IPS-18c (cell line): ENCODE data around the gene NR5A1.
A peak's percentile ranks its signal among the peaks of the same experiment; 100 is the strongest.

Experiments used
- H3K4me3 ChIP-seq: 2 replicates; pipeline ENCODE4 v1.7.0; 2013; ENCODE audit warnings: low read depth, mild to moderate bottlenecking, low read length, moderate library complexity; ENCODE audit not compliant: insufficient read depth
- H3K9me3 ChIP-seq: one replicate; pipeline ENCODE4 v1.6.1; 2013; ENCODE audit warnings: mild to moderate bottlenecking, low read length, moderate library complexity; ENCODE audit not compliant: control insufficient read depth, insufficient read depth

Gene NR5A1

GRCh38 chr9:124457887-124458431 lies 49.2 kb downstream of the NR5A1 start:
- Histone ChIP-seq H3K9me3 (peaks cover under 1% of the 10 kb centered on the region), H3K4me3 (no peak overlapping the region)

- Histone ChIP-seq H3K9me3 (peaks cover 4% of the 10 kb centered on the region), H3K4me3 (no peak overlapping the region)
Observed at GRCh38 chr9:124457079-124457886, 49.9 kb downstream of the NR5A1 start.

GRCh38 chr9:124456341-124457078 lies 50.7 kb downstream of the NR5A1 start:
- Histone ChIP-seq H3K4me3 (no peak overlapping the region), H3K9me3 (peaks cover 4% of the 10 kb centered on the region)

- H3K4me3 ChIP-seq: no peak overlapping the region
- peaks cover 4% of the 10 kb centered on the region for H3K9me3 ChIP-seq
Observed at GRCh38 chr9:124455820-124456219, 51.4 kb downstream of the NR5A1 start.

GRCh38 chr9:124454791-124455443 lies 52.3 kb downstream of the NR5A1 start:
- H3K4me3 ChIP-seq: no peak overlapping the region
- peaks cover 4% of the 10 kb centered on the region for H3K9me3 ChIP-seq

- no peak overlapping the region for H3K4me3 ChIP-seq
Observed at GRCh38 chr9:124454296-124454695, 52.9 kb downstream of the NR5A1 start.

GRCh38 chr9:124453586-124454191 lies 53.5 kb downstream of the NR5A1 start:
- Histone ChIP-seq H3K4me3 (peak overlapping the region; percentile 28; the same call in 1 of the 2 replicates), H3K9me3 (peaks cover 4% of the 10 kb centered on the region)

More at GRCh38 chr9:124454296-124454695, 52.9 kb downstream of the NR5A1 start:
- peaks cover 4% of the 10 kb centered on the region for H3K9me3 ChIP-seq

- Histone ChIP-seq H3K4me3 (peak overlapping the region; percentile 28; the same call in 1 of the 2 replicates), H3K9me3 (peaks cover 4% of the 10 kb centered on the region)
Observed at GRCh38 chr9:124452841-124453585, 54.2 kb downstream of the NR5A1 start.

GRCh38 chr9:124452326-124452725 lies 54.9 kb downstream of the NR5A1 start:
- H3K4me3 ChIP-seq: no peak overlapping the region
- peaks cover 4% of the 10 kb centered on the region for H3K9me3 ChIP-seq

- H3K9me3 ChIP-seq: peaks cover 4% of the 10 kb centered on the region
- peak overlapping the region; percentile 60 for H3K4me3 ChIP-seq
Observed at GRCh38 chr9:124450931-124451661, 56.1 kb downstream of the NR5A1 start.

GRCh38 chr9:124450241-124450924 lies 56.8 kb downstream of the NR5A1 start, which contains the start of gene ADGRD2:
Gene ADGRD2, plus strand, starts transcription at chr9:124450451. Its CDS starts 1,216 bp downstream, at chr9:124451667.
- Histone ChIP-seq H3K4me3 (peak within 1 kb of the TSS; percentile 60), H3K9me3 (peaks cover 4% of the 10 kb centered on the region)

- Histone ChIP-seq H3K4me3 (no peak overlapping the region), H3K9me3 (peaks cover 4% of the 10 kb centered on the region)
Observed at GRCh38 chr9:124449381-124450151, 57.6 kb downstream of the NR5A1 start.

GRCh38 chr9:124448019-124448418 lies 59.2 kb downstream of the NR5A1 start:
- no peak overlapping the region for H3K4me3 ChIP-seq

GRCh38 chr9:124447297-124447661 lies 59.9 kb downstream of the NR5A1 start:
- Histone ChIP-seq H3K9me3 (no peaks in the 10 kb centered on the region), H3K4me3 (no peak overlapping the region)

More at GRCh38 chr9:124448019-124448418, 59.2 kb downstream of the NR5A1 start:
- peaks cover 4% of the 10 kb centered on the region for H3K9me3 ChIP-seq

- Histone ChIP-seq H3K4me3 (no peak overlapping the region), H3K9me3 (peaks cover 2% of the 10 kb centered on the region)
Observed at GRCh38 chr9:124444166-124444565, 63.0 kb downstream of the NR5A1 start.
